ENCODE results near the gene TREML1. TPM values are rescaled to one million over a fixed set of nuclear protein-coding genes. Genes with fewer than 3 reads are reported as not detected.
A peak's percentile ranks its signal among the peaks of the same experiment; 100 is the strongest.

Gene TREML1
- total RNA-seq, 4 donors from 2014 or later: 8.2 TPM; not detected in 3

- no peaks in the 10 kb centered on the region for H3K4me1 ChIP-seq
- DNase-seq: no peak
- H3K4me3 ChIP-seq: no peak overlapping the region
- TF ChIP-seq CTCF (IDR thresholded peaks at IDR 0.05) (no peak), POLR2A (IDR thresholded peaks at IDR 0.05) (no peak)
- intact Hi-C loops (cut with DNase I; ENCODE audit: low total_unique reads): no loop called here
- no peak overlapping the region for H3K27ac ChIP-seq
- H3K27me3 ChIP-seq: no peaks in the 10 kb centered on the region
- H3K9me3 ChIP-seq: no peaks in the 10 kb centered on the region
- H3K36me3 ChIP-seq: no peaks in the 10 kb centered on the region
Observed at GRCh38 chr6:41111017-41111416, 43.1 kb downstream of the TREML1 start.

GRCh38 chr6:41103847-41104246 lies 50.3 kb downstream of the TREML1 start:
- no peak overlapping the region for H3K4me3 ChIP-seq

GRCh38 chr6:41100871-41101287 lies 53.3 kb downstream of the TREML1 start:
- Histone ChIP-seq H3K9me3 (no peaks in the 10 kb centered on the region), H3K4me1 (no peaks in the 10 kb centered on the region), H3K4me3 (no peak overlapping the region), H3K27ac (no peak overlapping the region), H3K36me3 (no peaks in the 10 kb centered on the region), H3K27me3 (no peaks in the 10 kb centered on the region)
- TF ChIP-seq POLR2A (IDR thresholded peaks at IDR 0.05) (no peak), CTCF (IDR thresholded peaks at IDR 0.05) (no peak)
- intact Hi-C loops (cut with DNase I; ENCODE audit: low total_unique reads): no loop called here
- peak in 1 of 2 donors; percentile 15 for DNase-seq

More at GRCh38 chr6:41103847-41104246, 50.3 kb downstream of the TREML1 start:
- no peak for TF ChIP-seq POLR2A (IDR thresholded peaks at IDR 0.05)
- TF ChIP-seq CTCF (IDR thresholded peaks at IDR 0.05): no peak
- Histone ChIP-seq H3K4me1 (no peaks in the 10 kb centered on the region), H3K36me3 (no peaks in the 10 kb centered on the region), H3K9me3 (no peaks in the 10 kb centered on the region), H3K27me3 (no peaks in the 10 kb centered on the region), H3K27ac (no peak overlapping the region)
- intact Hi-C loops (cut with DNase I; ENCODE audit: low total_unique reads): no loop called here
- DNase-seq: no peak

Other genes starting within 250 kb of the TREML1 start
- 1 to 10 TPM in 2 of 4 donors, under 1 TPM in 1, not detected in 1; 0.26 to 1.4 (median 1.2) TPM for gene UNC5CL, start 115.1 kb downstream of the TREML1 start, total RNA-seq
- not detected for gene TSPO2, start 111.9 kb downstream of the TREML1 start, total RNA-seq
- gene APOBEC2, start 101.1 kb downstream of the TREML1 start, total RNA-seq: not detected
- gene OARD1, start 82.0 kb downstream of the TREML1 start, total RNA-seq: 10 to 100 TPM in 3 of 4 donors, 1 to 10 TPM in 1; 7.4 to 21.9 (median 18.2) TPM
- gene NFYA, start 81.4 kb downstream of the TREML1 start, total RNA-seq: 10 to 100 TPM; 10.9 to 43.6 (median 18.4) TPM
- 1 to 10 TPM in 1 of 4 donors, not detected in 3; 1.0 TPM for gene TREM2, start 8.8 kb upstream of the TREML1 start, total RNA-seq
- under 1 TPM in 1 of 4 donors, not detected in 3; 0.12 TPM for gene TREML2, start 46.8 kb upstream of the TREML1 start, total RNA-seq
- gene TREML4, start 74.0 kb upstream of the TREML1 start, total RNA-seq: not detected
- gene TREM1, start 132.3 kb upstream of the TREML1 start, total RNA-seq: 10 to 100 TPM in 1 of 4 donors, 1 to 10 TPM in 1, under 1 TPM in 2; 0.26 to 30.6 (median 1.1) TPM
- not detected for gene NCR2, start 181.3 kb upstream of the TREML1 start, total RNA-seq

Data from uterus (tissue), 4 donors.